Adrenal gland (tissue), 12 donors: ENCODE data around the gene BMP6. TPM values are rescaled to one million over a fixed set of nuclear protein-coding genes. Genes with fewer than 3 reads are reported as not detected.

Source experiments
- DNase-seq, 7 donors: peaks; one replicate each; pipeline ENCODE4 v3.0.0-alpha.2; 2019 to 2020
- H3K27ac ChIP-seq, 5 donors: fragments of 200-600 bp; sonication (generic) in 4 of 5; 1 replicate in 3 of 5; 2 replicates in 2 of 5; pipeline versions ENCODE4 v1.5.1 to v1.8.0; 2016 to 2020; ENCODE audit warnings: mild to moderate bottlenecking in 1 of 5
- H3K27me3 ChIP-seq: fragments of 200-600 bp; 2 replicates; pipeline ENCODE4 v1.8.0; 2021
- H3K36me3 ChIP-seq, 2 donors: fragments of 200-600 bp; replicated peaks in 1 of 2; 1 replicate in 1 of 2; 2 replicates in 1 of 2; pipeline versions ENCODE4 v1.5.1 to v1.8.0; 2018 to 2022
- H3K4me1 ChIP-seq, 2 donors: fragments of 200-600 bp; replicated peaks in 1 of 2; 1 replicate in 1 of 2; 2 replicates in 1 of 2; pipeline versions ENCODE4 v1.5.1 to v1.8.0; 2018 to 2021
- H3K4me3 ChIP-seq, 4 donors: fragments of 200-600 bp; sonication (generic) in 3 of 4; one replicate each; pipeline ENCODE4 v1.5.1; 2016 to 2018
- H3K9me3 ChIP-seq, 3 donors: fragments of 200-600 bp; sonication (generic) in 1 of 3; replicated peaks in 1 of 3; 1 replicate in 2 of 3; 2 replicates in 1 of 3; pipeline versions ENCODE4 v1.5.1 to v1.8.0; 2016 to 2021
- CTCF ChIP-seq, 6 experiments: fragments of 450-650 bp in 4 of 6; fragments of 200-600 bp in 2 of 6; sonication (generic) in 1 of 6; IDR thresholded peaks; 1 replicate in 5 of 6; 2 replicates in 1 of 6; pipeline versions ENCODE4 v1.5.1 to v1.8.0; 2016 to 2021; ENCODE audit warnings: antibody characterized with exemption in 6 of 6, mild to moderate bottlenecking in 2 of 6, moderate library complexity in 1 of 6
- POLR2A ChIP-seq, 2 donors: fragments of 450-650 bp; IDR thresholded peaks; one replicate each; pipeline ENCODE4 v1.6.1; 2017; ENCODE audit warnings: antibody characterized with exemption in 2 of 2, mild to moderate bottlenecking in 2 of 2, moderate library complexity in 1 of 2
- WGBS, 4 donors: extraction: QIAGEN DNeasy Blood & Tissue Kit in 2 of 4; methylation state at CpG; one replicate each; pipeline versions ENCODE4 v1.1.5 to v1.1.7; 2013 to 2017; 5-methylcytosine and 5-hydroxymethylcytosine counted together
- intact Hi-C, 2 donors: fragments of 100-400 bp; cut with DNase I; formaldehyde crosslinking; loops; one replicate each; pipeline versions ENCODE4 v1.14.1 to v1.15.0; 2022 to 2023
- polyA plus RNA-seq, 3 donors: library from polyadenylated mRNA; stranded (reverse); fragments of 200-250 nt in 2 of 3; fragments of 350-450 nt in 1 of 3; fragmentation: Illumina TruSeq in 1 of 3; extraction: RNeasy Lipid Tissue Mini Kit (QIAGEN cat#74804) in 1 of 3; gene quantifications; one replicate each; pipeline ENCODE4 v1.2.3, GENCODE V29; 2013 to 2014
- total RNA-seq, 9 donors: library from RNA; depleted of rRNA in 4 of 9; stranded (reverse); fragments of >200 nt in 4 of 9; fragments of 120-200 nt in 1 of 9; fragmentation: NEBNext Ultra II Directional in 1 of 9; extraction: Animal tissue kit (Norgen Biotek cat#: 25700) in 1 of 9; gene quantifications; one replicate each; pipeline versions ENCODE4 v1.1.0 to v1.2.4, GENCODE V29; 2013 to 2023
- donor health status: healthy with polysubstance abuse.
- donor health status: Bipolar disorder and iron deficiency.
- donor health status: DM: yes; HTN: yes; CAD: no.
- donor health status: DM: no; HTN: no; CAD: no.
- donor health status: DM: no; HTN: no; CAD: no.
- donor health status: DM: yes; HTN: yes; CAD: no.

Gene BMP6
- total and polyA plus RNA-seq, 12 donors: 1.4 to 17.0 (median 4.2) TPM

GRCh38 chr6:7910298-7910653 is 184.4 kb downstream of the BMP6 start:
- Histone ChIP-seq H3K9me3 (no peaks in the 10 kb centered on the region), H3K4me3 (peak overlapping the region; percentile 5 to 99 (median 49)), H3K27ac (peak overlapping the region in 4 of 5 donors; percentile 43 to 89 (median 72)), H3K27me3 (no peaks in the 10 kb centered on the region), H3K4me1 (peaks cover 15 to 30% of the 10 kb centered on the region in 2 donors), H3K36me3 (no peaks in the 10 kb centered on the region)
- TF ChIP-seq POLR2A (IDR thresholded peaks at IDR 0.05) (no peak), CTCF (IDR thresholded peaks at IDR 0.05) (no peak)
- intact Hi-C loops: no loop called here
- 0 to 1% methylated on average over 25 to 57 of the region's 57 CpGs; no CpG with 5 or more reads in 2 of the 4 donors for WGBS, 4 donors
- DNase-seq: peak in 2 of 7 donors; percentile 38 to 42

- Histone ChIP-seq H3K4me3 (peak within 1 kb of the TSS; percentile 5 to 99 (median 60)), H3K9me3 (no peaks in the 10 kb centered on the region), H3K27ac (peak within 1 kb of the TSS; percentile 21 to 89 (median 68)), H3K27me3 (no peaks in the 10 kb centered on the region), H3K36me3 (no peaks in the 10 kb centered on the region), H3K4me1 (peaks cover 15 to 30% of the 10 kb centered on the region in 2 donors)
- intact Hi-C loops: no loop called here
- 2 to 51% (median 28%) methylated on average over 2 to 73 of the region's 75 CpGs for WGBS, 4 donors
- peak; percentile 70 to 86 (median 77) for DNase-seq
- TF ChIP-seq CTCF (IDR thresholded peaks at IDR 0.05) (no peak), POLR2A (IDR thresholded peaks at IDR 0.05) (peak; percentile 59 to 71)
Measured at GRCh38 chr6:7910654-7911344, 184.9 kb downstream of the BMP6 start, which contains the start of gene TXNDC5. Gene TXNDC5 (minus strand): TSS chr6:7910788. CDS start chr6:7910776, 12 bp downstream.

GRCh38 chr6:7911345-7911725 is 185.4 kb downstream of the BMP6 start:
- Histone ChIP-seq H3K36me3 (no peaks in the 10 kb centered on the region), H3K27ac (peak overlapping the region in 4 of 5 donors; percentile 62 to 89 (median 74)), H3K27me3 (no peaks in the 10 kb centered on the region), H3K4me3 (peak overlapping the region in 2 of 4 donors; percentile 30 to 99), H3K4me1 (peaks cover 15 to 30% of the 10 kb centered on the region in 2 donors), H3K9me3 (no peaks in the 10 kb centered on the region)
- intact Hi-C loops: no loop called here
- DNase-seq: peak in 1 of 7 donors; percentile 24
- 83 to 92% (median 89%) methylated on average over 11 of the region's 11 CpGs for WGBS, 4 donors
- no peak for TF ChIP-seq POLR2A (IDR thresholded peaks at IDR 0.05)

GRCh38 chr6:7912024-7912423 is 186.1 kb downstream of the BMP6 start:
- intact Hi-C loops: no loop called here
- Histone ChIP-seq H3K27ac (no peak overlapping the region), H3K4me3 (no peak overlapping the region), H3K27me3 (no peaks in the 10 kb centered on the region), H3K36me3 (no peaks in the 10 kb centered on the region), H3K9me3 (no peaks in the 10 kb centered on the region), H3K4me1 (peaks cover 15 to 29% of the 10 kb centered on the region in 2 donors)
- no peak for TF ChIP-seq CTCF (IDR thresholded peaks at IDR 0.05)
- peak; percentile 39 to 81 (median 54) for DNase-seq
- WGBS, 4 donors: 50 to 64% (median 59%) methylated on average over 6 of the region's 6 CpGs
